AG20443 (cell line): ENCODE measurements around the gene SPATA20.

Source experiments
- DNase-seq: peaks from one replicate; pipeline ENCODE4 v3.0.0; 2012; ENCODE audit warnings: low spot score, mixed read lengths

The SPATA20 gene

DNA sequence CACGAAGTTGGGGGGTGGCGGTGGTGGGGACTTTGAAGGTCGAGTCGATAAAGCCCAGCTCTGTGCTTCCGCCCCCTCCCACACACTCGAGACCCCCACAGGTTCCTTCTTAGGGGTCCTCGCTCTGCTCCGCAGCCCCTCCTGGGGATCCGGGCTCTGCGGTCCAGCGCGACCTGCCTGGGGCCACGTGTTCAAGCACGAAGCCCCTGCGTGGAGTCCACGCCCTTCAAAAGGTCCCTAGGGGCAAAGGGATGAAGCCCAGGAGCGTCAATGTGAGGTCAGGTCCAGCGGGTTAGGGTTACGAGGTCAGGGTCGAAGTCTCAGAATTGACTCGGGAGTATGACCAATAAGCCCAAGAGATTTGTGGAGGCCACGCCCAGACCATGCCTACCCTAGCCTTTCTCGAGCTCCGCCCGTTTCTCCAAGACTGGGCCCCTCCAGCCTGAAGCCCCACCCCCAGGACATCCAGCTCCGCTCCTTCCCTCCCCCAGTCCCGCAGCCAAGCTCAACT, 12.8 kb downstream of the SPATA20 start:
- peak; percentile 66 for DNase-seq

DNA sequence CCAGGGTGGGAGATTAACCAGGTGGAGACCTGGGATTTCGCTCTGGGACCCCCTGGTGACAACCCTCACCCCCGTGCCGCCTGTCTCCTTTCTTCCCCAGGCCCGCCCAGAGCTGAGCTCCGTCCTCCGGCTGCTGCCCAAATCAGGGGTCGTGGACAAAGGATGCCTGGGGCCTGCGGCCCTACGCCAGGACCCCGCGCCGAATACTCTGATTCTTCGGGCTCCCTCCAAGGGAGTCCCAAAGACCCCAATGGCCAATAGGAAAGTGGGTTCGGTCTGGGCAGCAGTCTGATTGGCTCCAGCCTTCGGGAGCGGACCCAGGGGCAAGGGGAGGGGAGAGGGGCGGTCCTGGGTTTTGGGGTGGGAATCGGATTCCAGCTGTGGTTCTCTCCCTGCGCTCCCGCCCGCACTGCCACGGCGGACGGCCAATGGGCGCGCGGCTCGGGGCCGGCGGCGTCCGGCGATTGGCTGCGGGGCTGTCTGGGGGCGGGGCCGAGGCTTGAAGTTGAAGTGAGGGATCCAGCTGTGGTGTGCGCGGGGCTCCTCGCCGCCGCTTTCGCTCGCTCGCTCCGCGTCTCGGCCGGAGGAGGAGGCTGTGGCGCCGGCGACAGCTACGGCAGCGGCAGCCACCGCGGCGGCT, 13.3 kb downstream of the SPATA20 start, which contains the start of gene CACNA1G:
CACNA1G (plus strand) TSS at position 531 of the 640 bp plus-strand sequence. CDS start 745 bp downstream, outside the sequence.
- peak; percentile 96 for DNase-seq

DNA sequence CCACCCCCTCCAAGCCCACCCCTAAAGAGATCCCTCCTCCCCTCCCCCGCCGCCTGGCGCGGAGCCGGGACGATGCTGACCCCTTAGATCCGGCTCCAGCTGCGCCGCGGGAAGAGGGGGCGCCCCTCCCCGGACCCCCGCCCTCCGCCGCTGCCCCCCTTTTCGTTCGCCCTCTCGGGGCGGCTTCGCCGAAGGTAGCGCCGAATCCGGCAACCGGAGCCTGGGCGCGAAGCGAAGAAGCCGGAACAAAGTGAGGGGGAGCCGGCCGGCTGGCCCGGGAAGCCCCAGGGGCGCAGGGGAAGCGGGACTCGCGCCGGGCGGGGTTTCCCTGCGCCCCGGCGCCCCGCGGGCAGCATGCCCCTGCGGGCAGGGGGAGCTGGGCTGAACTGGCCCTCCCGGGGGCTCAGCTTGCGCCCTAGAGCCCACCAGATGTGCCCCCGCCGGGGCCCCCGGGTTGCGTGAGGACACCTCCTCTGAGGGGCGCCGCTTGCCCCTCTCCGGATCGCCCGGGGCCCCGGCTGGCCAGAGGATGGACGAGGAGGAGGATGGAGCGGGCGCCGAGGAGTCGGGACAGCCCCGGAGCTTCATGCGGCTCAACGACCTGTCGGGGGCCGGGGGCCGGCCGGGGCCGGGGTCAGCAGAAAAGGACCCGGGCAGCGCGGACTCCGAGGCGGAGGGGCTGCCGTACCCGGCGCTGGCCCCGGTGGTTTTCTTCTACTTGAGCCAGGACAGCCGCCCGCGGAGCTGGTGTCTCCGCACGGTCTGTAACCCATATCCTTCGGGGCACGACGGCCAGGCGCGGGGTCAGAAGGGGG, 14.2 kb downstream of the SPATA20 start:
- DNase-seq, result no peak

- DNase-seq, result no peak
Measured at GRCh38 chr17:50561746-50562141, 14.8 kb downstream of the SPATA20 start.

- no peak for DNase-seq
Measured at GRCh38 chr17:50562242-50563091, 15.5 kb downstream of the SPATA20 start.

DNA sequence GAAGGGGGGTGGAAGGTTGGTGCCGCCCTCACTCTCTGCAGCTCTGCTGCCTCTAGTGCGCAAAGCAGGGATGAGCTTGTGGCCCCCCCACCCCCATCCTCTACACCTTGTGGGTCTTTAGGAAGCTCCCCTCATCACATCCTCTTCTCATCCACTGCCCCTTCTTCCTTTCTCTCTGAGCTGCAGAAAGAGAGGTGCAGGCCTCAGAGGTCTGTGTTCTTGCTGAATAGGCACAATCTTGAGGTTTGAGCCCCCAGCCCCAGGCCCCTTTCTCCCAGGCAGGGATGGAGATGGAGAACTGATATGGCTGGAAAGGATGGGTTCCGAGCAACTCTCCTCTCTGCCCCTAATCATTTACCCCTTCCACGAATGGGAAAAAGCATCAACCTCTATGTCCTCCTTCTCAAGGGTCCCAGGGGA, 16.1 kb downstream of the SPATA20 start:
- no peak for DNase-seq

DNA sequence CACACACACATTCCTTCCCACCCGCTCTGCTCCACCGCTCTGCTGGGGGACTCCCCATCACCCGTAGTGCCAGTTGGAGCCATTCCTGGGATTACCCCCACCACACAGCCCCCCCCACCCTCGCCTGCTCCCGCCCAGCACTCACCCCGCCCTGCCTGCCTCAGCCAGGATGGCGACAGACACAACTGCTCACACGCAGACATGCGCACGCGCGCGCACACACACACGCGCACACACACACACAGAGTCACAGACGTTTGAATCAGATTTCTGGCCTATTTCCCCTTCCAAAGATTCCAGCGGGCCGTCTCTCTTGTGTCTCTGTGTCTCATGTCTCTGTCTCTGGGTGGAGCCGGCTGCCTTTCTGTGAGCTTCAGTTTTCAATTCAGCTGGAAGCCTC, 17.9 kb downstream of the SPATA20 start:
- DNase-seq, result peak; percentile 95

- DNase-seq, result peak; percentile 38
Measured at GRCh38 chr17:50565402-50566350, 18.7 kb downstream of the SPATA20 start.

DNA sequence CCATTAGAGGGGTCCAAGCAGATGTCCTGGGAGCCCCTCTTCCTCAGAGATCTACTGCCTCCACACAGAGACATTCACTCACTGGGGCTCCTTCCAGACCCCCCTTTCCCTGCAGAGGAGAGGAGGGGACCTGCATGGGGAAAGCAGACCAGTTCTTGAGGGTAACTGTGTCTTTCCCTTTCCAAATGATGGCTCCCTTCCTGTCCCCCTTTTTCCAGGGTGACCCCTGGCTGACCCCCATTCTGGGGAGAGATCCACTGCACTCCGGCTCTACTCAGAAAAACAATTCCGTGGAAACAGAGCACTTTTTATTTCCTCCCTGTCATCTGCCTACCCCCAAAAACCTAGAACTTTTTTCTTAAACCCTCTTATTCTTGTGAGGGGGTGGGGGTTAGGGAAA, 19.9 kb downstream of the SPATA20 start:
- no peak for DNase-seq

DNA sequence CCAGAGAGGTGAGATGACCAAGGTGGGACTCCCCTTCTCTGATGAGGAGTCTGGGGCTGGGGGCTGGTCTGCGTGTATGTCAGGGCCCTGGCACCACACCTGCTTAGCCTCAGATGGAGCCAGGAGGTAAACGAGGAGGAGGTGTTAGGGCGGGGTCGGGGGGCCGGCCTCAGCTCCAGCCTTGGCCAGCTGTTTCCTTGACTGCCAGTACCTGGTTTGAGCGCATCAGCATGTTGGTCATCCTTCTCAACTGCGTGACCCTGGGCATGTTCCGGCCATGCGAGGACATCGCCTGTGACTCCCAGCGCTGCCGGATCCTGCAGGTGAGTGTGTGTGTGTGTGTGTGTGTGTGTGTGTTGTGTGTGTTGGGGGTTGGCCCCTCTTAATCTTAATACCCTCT, 21.7 kb downstream of the SPATA20 start:
- DNase-seq, result no peak

DNA sequence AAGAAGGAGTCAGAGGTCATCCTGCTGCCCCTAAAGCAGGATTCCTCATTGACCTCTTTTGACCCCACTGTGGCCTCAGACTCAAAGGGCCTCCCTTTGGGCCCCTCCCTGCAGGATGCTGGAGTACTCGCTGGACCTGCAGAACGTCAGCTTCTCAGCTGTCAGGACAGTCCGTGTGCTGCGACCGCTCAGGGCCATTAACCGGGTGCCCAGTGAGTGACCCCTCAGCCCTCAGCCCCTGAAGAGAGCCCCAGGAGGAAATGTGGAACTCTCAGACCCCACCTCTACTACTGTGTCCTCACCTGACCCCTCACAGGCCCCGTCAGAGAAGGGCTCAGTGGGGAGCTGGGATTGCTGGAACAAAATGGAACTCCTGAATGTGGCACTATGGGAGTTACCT, 22.6 kb downstream of the SPATA20 start:
- no peak for DNase-seq

- no peak for DNase-seq
Measured at GRCh38 chr17:50570032-50570431, 23.1 kb downstream of the SPATA20 start.

DNA sequence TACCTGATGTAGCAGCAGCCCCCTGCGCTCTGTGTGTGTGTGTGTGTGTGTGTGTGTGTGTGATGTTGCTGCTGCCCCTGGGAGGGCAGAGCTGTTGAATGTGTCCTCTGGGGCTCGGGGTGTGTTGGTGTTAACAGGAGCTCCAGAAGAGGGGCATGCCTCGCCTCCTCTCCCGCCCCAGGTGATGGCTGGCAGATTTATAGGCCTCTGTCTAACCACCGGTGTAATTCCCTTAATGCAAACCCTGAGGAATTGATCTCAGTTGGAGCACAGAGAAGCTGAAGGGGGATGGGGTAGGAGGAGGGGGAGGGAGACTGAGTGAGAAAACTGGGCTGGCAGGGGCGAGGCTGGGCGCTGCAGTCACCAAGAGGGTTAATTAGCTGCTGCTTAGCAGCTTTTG, 23.6 kb downstream of the SPATA20 start:
- DNase-seq, result no peak

DNA sequence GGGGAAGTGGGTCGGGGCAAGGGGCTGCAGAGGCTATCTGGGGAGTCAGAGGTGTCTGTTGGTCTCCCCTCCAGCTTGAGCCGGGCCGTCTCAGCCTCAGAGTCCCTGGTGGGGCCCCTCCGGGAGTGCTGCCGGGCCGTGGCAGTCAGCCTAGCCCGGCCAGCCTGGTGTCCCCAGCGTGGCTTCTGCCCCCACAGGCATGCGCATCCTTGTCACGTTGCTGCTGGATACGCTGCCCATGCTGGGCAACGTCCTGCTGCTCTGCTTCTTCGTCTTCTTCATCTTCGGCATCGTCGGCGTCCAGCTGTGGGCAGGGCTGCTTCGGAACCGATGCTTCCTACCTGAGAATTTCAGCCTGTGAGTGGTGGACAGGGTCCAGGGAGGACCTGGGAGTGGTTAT, 24.7 kb downstream of the SPATA20 start:
- no peak for DNase-seq

GRCh38 chr17:50572541-50572940, 25.6 kb downstream of the SPATA20 start:
- no peak for DNase-seq

DNA sequence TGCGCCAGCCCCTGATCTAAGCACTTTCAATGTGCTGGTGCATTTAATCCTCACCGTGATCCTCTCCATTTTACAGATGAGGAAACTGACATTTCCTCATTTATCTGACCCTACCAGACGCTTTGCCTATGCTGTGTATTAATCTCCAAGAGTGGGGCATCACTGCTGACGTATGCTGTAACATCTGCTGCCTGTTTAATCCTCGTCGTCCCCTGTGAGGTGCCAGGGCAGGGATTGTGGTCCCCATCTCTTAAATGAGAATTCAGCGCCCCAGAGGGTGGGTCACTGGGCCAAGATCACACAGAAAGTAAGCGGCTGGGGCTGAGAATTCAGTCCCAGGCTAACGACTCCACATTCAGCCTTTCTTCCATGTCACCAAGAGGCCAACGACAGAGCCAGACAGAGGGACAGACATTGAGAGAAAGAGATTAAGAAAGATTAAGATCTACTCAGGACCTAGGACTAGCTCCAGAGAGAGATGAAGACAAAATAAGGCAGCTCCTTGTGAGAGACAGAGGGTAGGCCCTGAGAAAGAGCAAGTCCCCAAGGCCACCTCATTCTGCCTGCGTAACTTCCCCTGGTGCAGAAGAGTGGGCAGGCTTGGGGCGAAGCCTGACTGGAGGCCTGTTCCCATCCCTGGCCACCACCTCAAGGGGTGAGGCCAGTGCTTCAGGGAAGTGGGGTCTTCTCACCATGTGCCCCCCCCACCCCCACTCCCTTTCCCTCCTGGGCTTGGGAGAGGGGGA, 27.1 kb downstream of the SPATA20 start:
- DNase-seq, result no peak

DNA sequence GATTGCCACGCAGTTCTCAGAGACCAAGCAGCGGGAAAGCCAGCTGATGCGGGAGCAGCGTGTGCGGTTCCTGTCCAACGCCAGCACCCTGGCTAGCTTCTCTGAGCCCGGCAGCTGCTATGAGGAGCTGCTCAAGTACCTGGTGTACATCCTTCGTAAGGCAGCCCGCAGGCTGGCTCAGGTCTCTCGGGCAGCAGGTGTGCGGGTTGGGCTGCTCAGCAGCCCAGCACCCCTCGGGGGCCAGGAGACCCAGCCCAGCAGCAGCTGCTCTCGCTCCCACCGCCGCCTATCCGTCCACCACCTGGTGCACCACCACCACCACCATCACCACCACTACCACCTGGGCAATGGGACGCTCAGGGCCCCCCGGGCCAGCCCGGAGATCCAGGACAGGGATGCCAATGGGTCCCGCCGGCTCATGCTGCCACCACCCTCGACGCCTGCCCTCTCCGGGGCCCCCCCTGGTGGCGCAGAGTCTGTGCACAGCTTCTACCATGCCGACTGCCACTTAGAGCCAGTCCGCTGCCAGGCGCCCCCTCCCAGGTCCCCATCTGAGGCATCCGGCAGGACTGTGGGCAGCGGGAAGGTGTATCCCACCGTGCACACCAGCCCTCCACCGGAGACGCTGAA, 28.7 kb downstream of the SPATA20 start:
- no peak for DNase-seq

- no peak for DNase-seq
Measured at GRCh38 chr17:50576864-50577263, 29.9 kb downstream of the SPATA20 start.

GRCh38 chr17:50577451-50577954, 30.5 kb downstream of the SPATA20 start:
- no peak for DNase-seq

- DNase-seq, result no peak
Measured at GRCh38 chr17:50578173-50578572, 31.2 kb downstream of the SPATA20 start.
